HG02943 (cell line): Measurements from ENCODE around the gene SMAD5.

Experiments
- ATAC-seq: cut with Tn5 transposase; IDR thresholded peaks from one replicate; pipeline ENCODE4 v1.9.1; 2021; ENCODE audit warnings: mild to moderate bottlenecking, low read depth, moderate library complexity; ENCODE audit not compliant: unreplicated experiment

Gene SMAD5

DNA sequence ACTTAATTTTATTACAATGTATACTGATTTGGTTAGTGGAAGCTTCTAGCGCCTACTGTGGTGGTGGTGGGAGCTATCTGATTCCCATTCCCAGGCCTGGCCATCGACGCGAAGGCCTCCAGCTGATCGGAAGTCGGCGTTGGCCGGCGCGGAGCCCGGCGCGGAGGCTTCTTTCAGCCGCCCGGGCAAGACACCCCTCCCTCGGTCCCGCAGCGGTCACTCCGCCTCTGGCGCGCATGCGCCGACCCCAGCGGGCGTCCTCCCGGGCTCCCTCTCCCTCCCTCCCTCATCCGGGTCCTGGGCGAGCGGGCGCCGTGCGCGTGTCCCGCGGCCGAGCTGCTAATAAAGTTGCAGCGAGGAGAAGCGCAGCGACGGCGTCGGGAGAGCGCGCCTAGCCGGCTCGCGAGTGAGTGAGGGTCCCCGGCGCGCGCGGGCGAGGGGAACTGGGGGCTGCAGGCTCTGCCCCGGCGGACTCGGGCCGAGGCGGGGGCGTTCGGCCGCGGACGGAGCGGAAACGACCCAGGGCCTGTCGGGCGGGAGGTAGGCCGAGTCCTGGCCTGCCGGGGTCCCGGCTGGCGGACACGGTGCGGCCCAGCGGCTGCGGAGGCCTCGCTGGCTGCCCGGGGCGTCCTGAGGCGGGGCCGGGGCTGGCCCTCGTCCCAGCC is at the start of gene SMAD5:
Gene SMAD5 (plus strand): TSS at position 289 of the 665 bp plus-strand sequence. CDS start 20,916 bp downstream, outside the sequence.
- ATAC-seq: peak; percentile 92

- ATAC-seq: no peak
These were observed 47.9 kb upstream of the SMAD5 start for GRCh38 chr5:136084698-136085097.

- ATAC-seq: no peak
These were observed 45.7 kb upstream of the SMAD5 start for GRCh38 chr5:136086783-136087566.

DNA sequence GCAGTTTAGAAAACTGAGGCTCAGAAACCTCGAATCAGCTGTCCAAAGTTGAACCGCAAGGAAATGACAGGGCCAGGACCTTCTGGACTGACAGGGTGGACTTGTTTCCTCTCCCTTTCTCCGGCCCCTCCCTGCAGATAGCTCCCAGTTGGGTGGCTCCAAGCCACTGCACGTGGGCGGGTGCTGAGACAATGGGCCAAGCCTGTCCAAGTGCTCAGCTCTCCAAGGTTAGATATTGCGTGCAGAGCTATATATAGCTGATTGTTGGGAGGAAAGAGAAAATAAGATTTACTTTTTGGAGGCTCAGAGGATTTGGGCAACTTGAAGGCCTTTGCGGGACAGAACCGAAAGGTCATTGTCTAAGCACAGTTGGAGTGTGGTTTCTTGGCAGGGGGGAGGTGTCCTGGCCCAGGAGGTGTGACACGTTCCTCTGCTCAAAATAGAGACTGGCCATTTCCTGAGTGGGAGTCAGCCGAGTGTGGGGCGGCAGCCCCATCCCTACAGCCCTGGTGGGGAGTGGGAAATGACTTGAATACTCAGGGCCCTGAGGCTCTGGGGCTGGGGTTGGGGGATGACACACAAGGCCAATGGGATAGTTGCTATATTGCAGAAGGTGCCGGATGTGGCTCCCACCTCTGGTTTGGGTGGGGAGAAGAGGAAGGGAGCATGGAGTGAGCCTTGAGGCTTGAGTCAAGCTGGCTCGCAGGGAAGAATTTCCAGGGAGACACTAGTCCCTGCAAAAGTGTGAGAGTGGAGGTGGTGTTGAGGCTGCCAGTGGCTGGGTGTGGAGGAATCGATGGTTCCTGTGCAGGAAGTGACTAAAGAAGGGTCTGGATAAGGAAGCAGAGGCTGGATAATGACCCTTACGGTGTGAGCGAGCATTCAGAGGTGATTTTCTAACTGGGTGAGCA is 44.4 kb upstream of the SMAD5 start:
- ATAC-seq: no peak

GRCh38 chr5:136089791-136090190 is 42.9 kb upstream of the SMAD5 start:
- ATAC-seq: no peak

- ATAC-seq: no peak
These were observed 42.3 kb upstream of the SMAD5 start for GRCh38 chr5:136090319-136090718.

GRCh38 chr5:136094189-136094912 is 38.3 kb upstream of the SMAD5 start:
- ATAC-seq: no peak

- ATAC-seq: no peak
These were observed 37.6 kb upstream of the SMAD5 start for GRCh38 chr5:136094913-136095641.

GRCh38 chr5:136098176-136098575 is 34.5 kb upstream of the SMAD5 start:
- no peak for ATAC-seq

GRCh38 chr5:136099870-136100269 is 32.8 kb upstream of the SMAD5 start:
- ATAC-seq: no peak

GRCh38 chr5:136101884-136102283 is 30.8 kb upstream of the SMAD5 start:
- ATAC-seq: no peak

- peak; percentile 70 for ATAC-seq
These were observed 29.5 kb upstream of the SMAD5 start for GRCh38 chr5:136103118-136103517.

DNA sequence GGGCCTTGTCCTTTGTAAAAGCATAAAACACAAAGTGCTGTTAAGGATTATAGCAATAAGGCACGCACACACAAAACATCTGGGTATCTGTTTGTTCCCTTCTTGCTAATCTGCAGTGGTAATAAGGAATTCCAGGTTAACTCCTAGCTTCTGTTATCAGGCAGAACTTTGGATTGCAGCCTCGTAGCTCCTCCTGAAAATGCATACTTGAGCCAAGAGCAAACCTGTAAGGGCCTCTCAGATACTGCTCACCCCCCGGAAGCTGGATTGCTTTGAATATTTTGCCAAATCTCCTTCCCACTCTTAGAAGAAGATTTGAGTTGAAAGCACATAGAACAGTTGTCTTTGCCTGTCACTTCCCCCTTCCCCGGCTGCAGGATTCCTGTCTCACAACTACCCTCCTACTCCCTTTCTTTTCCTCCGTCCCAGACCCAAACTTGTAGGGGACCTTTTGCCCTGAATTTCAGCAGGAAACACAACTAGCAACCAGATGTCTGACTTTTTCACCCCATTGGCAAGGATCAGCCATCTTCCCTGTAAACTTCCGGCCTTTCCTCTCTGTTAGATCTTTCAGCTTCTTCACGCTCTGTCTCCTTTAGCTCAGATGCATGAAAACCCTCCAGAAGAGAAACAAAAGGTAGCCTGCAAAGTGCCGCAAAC is 28.2 kb upstream of the SMAD5 start:
- no peak for ATAC-seq

- no peak for ATAC-seq
These were observed 26.2 kb upstream of the SMAD5 start for GRCh38 chr5:136106351-136107031.

GRCh38 chr5:136108180-136108611 is 24.4 kb upstream of the SMAD5 start:
- no peak for ATAC-seq

GRCh38 chr5:136108766-136109165 is 23.9 kb upstream of the SMAD5 start:
- no peak for ATAC-seq

GRCh38 chr5:136109453-136110135 is 23.1 kb upstream of the SMAD5 start:
- no peak for ATAC-seq

DNA sequence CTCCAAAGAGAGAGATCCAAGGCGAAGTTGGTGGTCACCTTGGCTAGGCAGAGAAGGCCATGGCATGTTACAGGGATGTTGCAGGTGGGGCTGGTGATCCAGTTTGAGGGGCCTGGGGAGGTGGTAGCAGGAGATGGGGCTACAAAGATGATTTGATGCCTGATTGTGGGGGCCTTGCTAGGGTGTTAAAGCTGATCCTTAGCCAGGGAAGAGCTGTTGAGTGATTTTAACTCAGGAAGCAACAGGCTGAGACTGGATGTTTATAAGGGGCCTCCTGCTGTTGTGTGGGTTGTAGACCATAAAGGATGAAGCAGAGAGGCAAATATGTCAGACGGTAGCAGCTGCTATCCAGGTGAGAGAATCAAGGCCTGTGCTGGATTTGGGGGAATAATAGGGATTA is 19.0 kb upstream of the SMAD5 start:
- ATAC-seq: no peak
